Loucy (cell line): ENCODE data around the gene DRC7.
A peak's percentile ranks its signal among the peaks of the same experiment; 100 is the strongest.

Experiments
- EZH2phosphoT487 ChIP-seq: fragments of 200-600 bp; IDR thresholded peaks from 2 replicates; pipeline ENCODE4 v1.6.1; 2018; ENCODE audit warnings: antibody characterized with exemption, mild to moderate bottlenecking, moderate library complexity, borderline replicate concordance
- TF ChIP-seq, protein P1 (sequence below): fragments of 200-600 bp; sonication (generic); conservative IDR thresholded peaks from 2 replicates; pipeline ENCODE4 v1.5.1; 2014; ENCODE audit warnings: mild to moderate bottlenecking, antibody characterized with exemption, low read length

DNA sequence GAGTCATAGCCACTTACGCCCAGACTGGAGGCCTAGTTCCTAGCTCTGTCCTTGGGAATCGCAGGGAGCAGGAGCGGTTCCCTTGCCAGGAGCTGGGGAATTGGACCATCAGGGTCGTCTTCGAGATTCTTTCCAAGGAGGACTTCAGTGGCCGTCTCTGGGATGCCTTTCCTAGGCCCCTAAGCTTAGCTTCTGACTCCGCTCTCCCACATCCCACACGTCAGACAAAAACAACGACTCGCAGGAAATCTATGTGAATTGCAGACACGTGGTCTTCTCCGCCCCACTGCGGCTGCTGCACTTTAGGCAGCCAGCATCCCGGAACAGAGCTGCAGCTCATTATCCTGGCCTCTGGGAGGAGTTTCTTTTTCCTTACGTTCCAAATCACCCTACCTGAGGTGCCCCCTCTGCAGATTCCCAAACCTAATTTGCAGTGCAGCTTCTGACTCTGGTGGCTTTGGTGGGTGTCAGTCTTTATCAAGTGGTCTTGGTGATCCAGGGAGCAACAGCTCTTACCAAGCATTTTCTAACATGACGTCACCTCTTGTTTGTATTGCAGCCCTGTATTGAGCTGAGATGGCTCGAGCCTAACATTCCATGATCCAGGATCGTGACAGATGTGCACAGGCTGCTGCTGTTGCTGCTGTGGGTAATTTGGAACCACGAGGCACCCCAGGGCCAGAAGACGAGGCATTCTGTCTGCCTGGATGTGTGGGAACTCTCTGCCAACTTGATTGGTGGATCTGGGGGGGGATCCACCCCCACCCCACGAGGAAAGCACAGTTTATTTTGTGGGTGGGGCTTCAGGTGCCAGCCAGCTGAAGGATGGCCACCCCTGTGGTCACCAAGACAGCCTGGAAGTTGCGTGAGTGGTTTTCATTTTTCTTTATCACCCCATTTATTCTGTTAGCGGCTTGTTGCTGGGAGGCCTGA lies 42.1 kb downstream of the DRC7 start:
- TF ChIP-seq, protein P1, sequence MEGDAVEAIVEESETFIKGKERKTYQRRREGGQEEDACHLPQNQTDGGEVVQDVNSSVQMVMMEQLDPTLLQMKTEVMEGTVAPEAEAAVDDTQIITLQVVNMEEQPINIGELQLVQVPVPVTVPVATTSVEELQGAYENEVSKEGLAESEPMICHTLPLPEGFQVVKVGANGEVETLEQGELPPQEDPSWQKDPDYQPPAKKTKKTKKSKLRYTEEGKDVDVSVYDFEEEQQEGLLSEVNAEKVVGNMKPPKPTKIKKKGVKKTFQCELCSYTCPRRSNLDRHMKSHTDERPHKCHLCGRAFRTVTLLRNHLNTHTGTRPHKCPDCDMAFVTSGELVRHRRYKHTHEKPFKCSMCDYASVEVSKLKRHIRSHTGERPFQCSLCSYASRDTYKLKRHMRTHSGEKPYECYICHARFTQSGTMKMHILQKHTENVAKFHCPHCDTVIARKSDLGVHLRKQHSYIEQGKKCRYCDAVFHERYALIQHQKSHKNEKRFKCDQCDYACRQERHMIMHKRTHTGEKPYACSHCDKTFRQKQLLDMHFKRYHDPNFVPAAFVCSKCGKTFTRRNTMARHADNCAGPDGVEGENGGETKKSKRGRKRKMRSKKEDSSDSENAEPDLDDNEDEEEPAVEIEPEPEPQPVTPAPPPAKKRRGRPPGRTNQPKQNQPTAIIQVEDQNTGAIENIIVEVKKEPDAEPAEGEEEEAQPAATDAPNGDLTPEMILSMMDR = peak; percentile 39
- TF ChIP-seq EZH2phosphoT487 = no peak
